Adrenal gland (tissue), 5 donors: ENCODE data around the gene FSHB.

Experiments
- POLR2A ChIP-seq, 2 donors: fragments of 450-650 bp; IDR thresholded peaks; one replicate each; pipeline ENCODE4 v1.6.1; 2017; ENCODE audit warnings: antibody characterized with exemption in 2 of 2, mild to moderate bottlenecking in 2 of 2, moderate library complexity in 1 of 2
- TF ChIP-seq, protein P1 (sequence below), 6 experiments: fragments of 450-650 bp in 4 of 6; fragments of 200-600 bp in 2 of 6; sonication (generic) in 1 of 6; IDR thresholded peaks; 1 replicate in 5 of 6; 2 replicates in 1 of 6; pipeline versions ENCODE4 v1.5.1 to v1.8.0; 2016 to 2021; ENCODE audit warnings: antibody characterized with exemption in 6 of 6, mild to moderate bottlenecking in 2 of 6, moderate library complexity in 1 of 6
- donor health status: DM: no; HTN: no; CAD: no.

DNA sequence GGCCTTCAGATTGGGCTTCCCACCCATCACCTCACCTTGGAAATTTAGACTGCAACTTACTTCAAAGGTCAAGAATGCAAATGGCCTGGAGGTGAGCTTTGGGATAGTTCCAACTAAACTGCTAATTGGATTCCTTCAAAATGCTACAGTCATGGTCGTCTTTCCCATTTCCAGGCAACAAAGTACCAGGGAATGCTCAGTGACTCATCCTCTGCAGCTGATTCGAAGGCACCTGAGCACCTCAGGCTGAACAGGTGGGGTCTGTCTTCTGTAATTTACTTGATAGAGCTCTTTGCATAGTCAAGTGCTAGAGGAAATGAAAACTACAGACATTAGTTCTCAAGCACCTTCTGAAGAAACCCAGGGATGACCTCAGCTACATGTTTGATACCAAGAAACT lies 20.5 kb upstream of the FSHB start:
- TF ChIP-seq, protein P1, sequence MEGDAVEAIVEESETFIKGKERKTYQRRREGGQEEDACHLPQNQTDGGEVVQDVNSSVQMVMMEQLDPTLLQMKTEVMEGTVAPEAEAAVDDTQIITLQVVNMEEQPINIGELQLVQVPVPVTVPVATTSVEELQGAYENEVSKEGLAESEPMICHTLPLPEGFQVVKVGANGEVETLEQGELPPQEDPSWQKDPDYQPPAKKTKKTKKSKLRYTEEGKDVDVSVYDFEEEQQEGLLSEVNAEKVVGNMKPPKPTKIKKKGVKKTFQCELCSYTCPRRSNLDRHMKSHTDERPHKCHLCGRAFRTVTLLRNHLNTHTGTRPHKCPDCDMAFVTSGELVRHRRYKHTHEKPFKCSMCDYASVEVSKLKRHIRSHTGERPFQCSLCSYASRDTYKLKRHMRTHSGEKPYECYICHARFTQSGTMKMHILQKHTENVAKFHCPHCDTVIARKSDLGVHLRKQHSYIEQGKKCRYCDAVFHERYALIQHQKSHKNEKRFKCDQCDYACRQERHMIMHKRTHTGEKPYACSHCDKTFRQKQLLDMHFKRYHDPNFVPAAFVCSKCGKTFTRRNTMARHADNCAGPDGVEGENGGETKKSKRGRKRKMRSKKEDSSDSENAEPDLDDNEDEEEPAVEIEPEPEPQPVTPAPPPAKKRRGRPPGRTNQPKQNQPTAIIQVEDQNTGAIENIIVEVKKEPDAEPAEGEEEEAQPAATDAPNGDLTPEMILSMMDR (IDR thresholded peaks at IDR 0.05), result no peak
- no peak for TF ChIP-seq POLR2A (IDR thresholded peaks at IDR 0.05)
